H1 (cell line): ENCODE results near the gene KLHL35. TPM values are rescaled to one million over a fixed set of nuclear protein-coding genes. Genes with fewer than 3 reads are reported as not detected.

Experiments used
- CTCF ChIA-PET: fragments of 300-600 bp; sonication (Branson Sonifier 250); formaldehyde crosslinking; loops from one replicate; lab custom pipeline; 2021; ENCODE audit not compliant: partially characterized antibody; lab: Charles Lee
- POLR2A ChIA-PET: fragments of 300-600 bp; sonication (Branson Sonifier 250); formaldehyde crosslinking; loops from one replicate; lab custom pipeline; 2021; ENCODE audit warnings: inconsistent platforms; ENCODE audit not compliant: partially characterized antibody; lab: Charles Lee
- DNase-seq, 2 experiments: peaks; one replicate each; pipeline versions ENCODE4 v3.0.0 to v3.0.0-alpha.2; 2010 to 2022; ENCODE audit warnings: low spot score in 2 of 2, low read depth in 1 of 2, mixed read lengths in 1 of 2
- FAIRE-seq: peaks from 2 replicates; lab custom pipeline; 2011; peaks lifted over from hg19 to GRCh38; lab: Jason Lieb, UNC
- H2AFZ ChIP-seq: 2 replicates; pipeline ENCODE4 v1.8.1; 2012; ENCODE audit warnings: low read length, inconsistent platforms
- H2AK5ac ChIP-seq: 2 replicates; pipeline ENCODE4 v1.6.1; 2013; ENCODE audit warnings: low read depth, low read length
- H2BK120ac ChIP-seq: replicated peaks from 2 replicates; pipeline ENCODE3; 2013; ENCODE audit warnings: low read depth, low read length, inconsistent platforms
- H2BK12ac ChIP-seq: 2 replicates; pipeline ENCODE4 v1.6.1; 2013; ENCODE audit warnings: low read depth, low read length
- H2BK15ac ChIP-seq: 2 replicates; pipeline ENCODE4 v1.6.1; 2013; ENCODE audit warnings: low read length
- H2BK20ac ChIP-seq: 2 replicates; pipeline ENCODE4 v1.6.1; 2013; ENCODE audit warnings: low read length
- H2BK5ac ChIP-seq: 2 replicates; pipeline ENCODE4 v1.6.1; 2013; ENCODE audit warnings: low read depth, low read length
- H3K14ac ChIP-seq: 2 replicates; pipeline ENCODE4 v1.6.1; 2013; ENCODE audit warnings: inconsistent platforms; ENCODE audit not compliant: insufficient read length
- H3K18ac ChIP-seq: 2 replicates; pipeline ENCODE4 v1.6.1; 2013; ENCODE audit warnings: low read length; ENCODE audit errors: extremely low read depth
- H3K23ac ChIP-seq: 2 replicates; pipeline ENCODE4 v1.6.1; 2013; ENCODE audit warnings: inconsistent platforms; ENCODE audit not compliant: insufficient read length
- H3K23me2 ChIP-seq: 2 replicates; pipeline ENCODE4 v1.6.1; 2013; ENCODE audit warnings: low read depth, low read length
- H3K27ac ChIP-seq: 2 replicates; pipeline ENCODE4 v1.6.1; 2011; ENCODE audit warnings: low read depth, low read length, inconsistent platforms
- H3K27me3 ChIP-seq, 4 experiments: replicated peaks in 1 of 4; 1 replicate in 1 of 4; 2 replicates in 3 of 4; pipeline versions ENCODE4 v1.6.1 to v1.8.1; 2011 to 2013; ENCODE audit warnings: low read length in 3 of 4, mild to moderate bottlenecking in 3 of 4, inconsistent platforms in 2 of 4, mixed read lengths in 2 of 4, moderate library complexity in 1 of 4; ENCODE audit not compliant: control insufficient read depth in 3 of 4, insufficient read depth in 3 of 4; ENCODE audit errors: extremely low read depth in 1 of 4
- H3K36me3 ChIP-seq, 4 experiments: 2 replicates each; pipeline versions ENCODE4 v1.6.1 to v1.8.1; 2011 to 2013; ENCODE audit warnings: mild to moderate bottlenecking in 4 of 4, low read length in 3 of 4, moderate library complexity in 2 of 4, control low read depth in 1 of 4, inconsistent platforms in 1 of 4; ENCODE audit not compliant: insufficient read depth in 4 of 4, control insufficient read depth in 2 of 4
- H3K4ac ChIP-seq: replicated peaks from 2 replicates; pipeline ENCODE3; 2013; ENCODE audit warnings: low read length, low read depth, mixed read lengths, inconsistent platforms; ENCODE audit not compliant: insufficient read length
- H3K4me1 ChIP-seq, 4 experiments: replicated peaks in 1 of 4; 1 replicate in 1 of 4; 2 replicates in 3 of 4; pipeline versions ENCODE4 v1.6.1 to v1.8.1; 2011 to 2013; ENCODE audit warnings: low read length in 3 of 4, inconsistent platforms in 2 of 4, mixed read lengths in 1 of 4; ENCODE audit not compliant: insufficient read depth in 4 of 4, control insufficient read depth in 3 of 4
- H3K4me2 ChIP-seq, 2 experiments: 2 replicates each; pipeline versions ENCODE4 v1.6.1 to v1.8.1; 2011 to 2013; ENCODE audit warnings: low read depth in 2 of 2, low read length in 2 of 2, control low read depth in 1 of 2, inconsistent platforms in 1 of 2, mild to moderate bottlenecking in 1 of 2; ENCODE audit not compliant: insufficient read depth in 1 of 2
- H3K4me3 ChIP-seq, 4 experiments: fragments of 200-600, 300-600 bp in 1 of 4; sonication (generic), shearing (Covaris generic), sonication (Bioruptor Twin) in 1 of 4; 2 replicates each; pipeline versions ENCODE4 v1.5.1 to v1.8.1; 2011 to 2016; ENCODE audit warnings: low read length in 4 of 4, low read depth in 3 of 4, control low read depth in 2 of 4, inconsistent platforms in 2 of 4, mild to moderate bottlenecking in 2 of 4, mixed read lengths in 1 of 4, moderate library complexity in 1 of 4; ENCODE audit not compliant: insufficient read depth in 2 of 4; ENCODE audit errors: extremely low read depth in 1 of 4
- H3K56ac ChIP-seq: replicated peaks from 2 replicates; pipeline ENCODE3; 2013; ENCODE audit warnings: low read depth, mild to moderate bottlenecking, mixed read lengths, low read length, inconsistent platforms; ENCODE audit not compliant: insufficient read length
- H3K79me1 ChIP-seq: 2 replicates; pipeline ENCODE4 v1.6.1; 2013; ENCODE audit warnings: low read depth, low read length, control low read depth
- H3K79me2 ChIP-seq, 2 experiments: 2 replicates each; pipeline versions ENCODE4 v1.6.1 to v1.8.1; 2012 to 2013; ENCODE audit warnings: low read length in 2 of 2, mild to moderate bottlenecking in 2 of 2, inconsistent platforms in 1 of 2; ENCODE audit not compliant: insufficient read depth in 2 of 2, control insufficient read depth in 1 of 2
- H3K9ac ChIP-seq, 4 experiments: replicated peaks in 1 of 4; 1 replicate in 1 of 4; 2 replicates in 3 of 4; pipeline versions ENCODE4 v1.6.1 to v1.8.1; 2011 to 2013; ENCODE audit warnings: low read depth in 3 of 4, low read length in 3 of 4, control low read depth in 2 of 4, mild to moderate bottlenecking in 2 of 4, moderate library complexity in 2 of 4, inconsistent platforms in 1 of 4; ENCODE audit errors: extremely low read depth in 1 of 4
- H3K9me3 ChIP-seq, 2 experiments: 2 replicates each; pipeline versions ENCODE4 v1.6.1 to v1.8.1; 2012 to 2013; ENCODE audit warnings: mild to moderate bottlenecking in 2 of 2, moderate library complexity in 2 of 2, control low read depth in 1 of 2, inconsistent platforms in 1 of 2, low read depth in 1 of 2, low read length in 1 of 2, mixed read lengths in 1 of 2; ENCODE audit not compliant: insufficient read depth in 2 of 2
- H4K20me1 ChIP-seq, 2 experiments: replicated peaks in 1 of 2; 2 replicates each; pipeline versions ENCODE3 to v1.8.1; 2011 to 2013; ENCODE audit warnings: inconsistent platforms in 2 of 2, low read length in 2 of 2, mild to moderate bottlenecking in 1 of 2; ENCODE audit not compliant: insufficient read depth in 2 of 2, control insufficient read depth in 1 of 2
- H4K5ac ChIP-seq: 2 replicates; pipeline ENCODE4 v1.6.1; 2013; ENCODE audit warnings: low read length, low read depth, mixed read lengths, inconsistent platforms; ENCODE audit not compliant: insufficient read length
- H4K8ac ChIP-seq: 2 replicates; pipeline ENCODE4 v1.8.0; 2013; ENCODE audit warnings: mild to moderate bottlenecking, moderate library complexity, low read length, inconsistent platforms; ENCODE audit not compliant: insufficient read depth; ENCODE audit errors: extremely low read depth
- H4K91ac ChIP-seq: replicated peaks from 2 replicates; pipeline ENCODE3; 2013; ENCODE audit warnings: low read length, mixed read lengths, inconsistent platforms; ENCODE audit not compliant: insufficient read length
- TCF12 ChIP-seq: IDR thresholded peaks from 2 replicates; pipeline ENCODE4 v1.6.1; 2011; ENCODE audit warnings: low read depth, mild to moderate bottlenecking, low read length
- WGBS, 2 experiments: shearing (Covaris generic) in 1 of 2; methylation state at CpG; one replicate each; pipeline versions ENCODE4 v1.1.6 to v1.1.7; 2013 to 2015; ENCODE audit warnings: low lambda C conversion rate in 2 of 2, mixed read lengths in 2 of 2, inconsistent platforms in 1 of 2, low coverage in 1 of 2, missing lambda C conversion rate in 1 of 2; ENCODE audit not compliant: insufficient replicate concordance in 2 of 2, insufficient coverage in 1 of 2, insufficient read length in 1 of 2; ENCODE audit errors: extremely low coverage in 1 of 2, missing lambda C conversion rate in 1 of 2; 5-methylcytosine and 5-hydroxymethylcytosine counted together
- polyA plus RNA-seq, 7 experiments: library from polyadenylated mRNA; depleted of rRNA in 3 of 7; stranded (reverse) in 5 of 7; unstranded in 2 of 7; fragments of >200 nt in 5 of 7; fragments of 200-250 nt in 2 of 7; gene quantifications; 1 replicate in 5 of 7; 2 replicates in 1 of 7; 4 replicates in 1 of 7; pipeline versions ENCODE4 v1.2.1 to v1.2.3, GENCODE V29; 2011 to 2013; ENCODE audit warnings: missing spikeins in 2 of 7, mixed read lengths in 2 of 7
- total RNA-seq: library from RNA; stranded (reverse); fragmentation: NEBNext Ultra II Directional; extraction: Animal tissue kit (Norgen Biotek cat#: 25700); gene quantifications from 2 replicates; pipeline ENCODE4 v1.2.1, GENCODE V29; 2021

The KLHL35 gene
- total and polyA plus RNA-seq, 2 of the 8 experiments (the other 6 are each of a cell fraction or from before 2014, with no cell fraction given), result 0.35 to 0.41 TPM

- H3K56ac ChIP-seq, result no peak overlapping the region
- 91% methylated on average over 16 of the region's 16 CpGs; no CpG with 5 or more reads in 1 of the 2 experiments for WGBS, 2 experiments
- H4K5ac ChIP-seq, result no peak overlapping the region
- no peak overlapping the region for H2BK5ac ChIP-seq
- peaks cover 8% of the 10 kb centered on the region; the same call in 1 of the 2 replicates for H3K23me2 ChIP-seq
- no peak overlapping the region for H3K27ac ChIP-seq
- H3K27me3 ChIP-seq, result peaks cover 47 to 71% (median 61%) of the 10 kb centered on the region in 4 experiments
- no peak overlapping the region for H3K14ac ChIP-seq
- H3K23ac ChIP-seq, result no peak overlapping the region
- H2AK5ac ChIP-seq, result no peak overlapping the region
- no peak overlapping the region for H2BK15ac ChIP-seq
- H2BK12ac ChIP-seq, result no peak overlapping the region
- peaks cover 0 to 25% (median 15%) of the 10 kb centered on the region in 4 experiments; a peak in 6 of 7 replicates for H3K4me1 ChIP-seq
- peaks cover 0 to 17% (median 0%) of the 10 kb centered on the region in 4 experiments; a peak in 3 of 8 replicates for H3K36me3 ChIP-seq
- no peaks in the 10 kb centered on the region for H3K79me2 ChIP-seq
- H3K9me3 ChIP-seq, result peaks cover 9 to 19% of the 10 kb centered on the region in 2 experiments; a peak in 3 of 4 replicates
- no peak overlapping the region for H2BK120ac ChIP-seq
- FAIRE-seq, result no peak
- H3K79me1 ChIP-seq, result no peaks in the 10 kb centered on the region
- TF ChIP-seq TCF12, result no peak
- H2BK20ac ChIP-seq, result no peak overlapping the region
- H4K20me1 ChIP-seq, result peaks cover 2 to 5% of the 10 kb centered on the region in 2 experiments
- no peak overlapping the region for H3K18ac ChIP-seq
- H3K4me2 ChIP-seq, result no peak overlapping the region; a peak in 1 of 4 replicates
- no peak overlapping the region for H4K91ac ChIP-seq
- H3K4me3 ChIP-seq, result peak overlapping the region in 1 of 4 experiments; percentile 27; a peak in 2 of 8 replicates
- no peak overlapping the region for H4K8ac ChIP-seq
- DNase-seq, result no peak
- no peak overlapping the region for H3K4ac ChIP-seq
- no peak overlapping the region for H3K9ac ChIP-seq
- CTCF ChIA-PET, result interaction anchor here (1.0 to 18.5 kb wide), 7 partner anchors 14 to 103 kb away, joined by 3 to 201 read pairs (median 4); no protein-coding TSS in a partner anchor
- POLR2A ChIA-PET, result interaction anchor here (1.4 to 27.9 kb wide), 3 partner anchors 8 to 28 kb away, joined by 4 to 570 read pairs (median 20); partner anchors contain the start of gene RPS3
- H2AFZ ChIP-seq, result no peak overlapping the region
These were observed 3.9 kb downstream of the KLHL35 start for GRCh38 chr11:75428989-75429640.
